GM23248 (cell line): ENCODE measurements around the gene GINS2. TPM values are rescaled to one million over a fixed set of nuclear protein-coding genes. Genes with fewer than 3 reads are reported as not detected.

ENCODE experiments used
- DNase-seq: peaks from one replicate; pipeline ENCODE4 v3.0.0-alpha.2; 2015
- H2AFZ ChIP-seq: fragments of 200-600 bp; sonication (generic); 2 replicates; pipeline ENCODE4 v1.6.1; 2016; ENCODE audit warnings: antibody characterized with exemption
- H3F3A ChIP-seq: fragments of 200-600 bp; sonication (generic); 2 replicates; pipeline ENCODE4 v1.6.1; 2016; ENCODE audit warnings: mild to moderate bottlenecking, antibody characterized with exemption, mixed run types; ENCODE audit not compliant: insufficient read depth
- H3K27ac ChIP-seq: fragments of 200-600 bp; sonication (generic); 2 replicates; pipeline ENCODE4 v1.5.1; 2016; ENCODE audit warnings: mild to moderate bottlenecking
- H3K27me3 ChIP-seq: fragments of 200-600 bp; sonication (generic); replicated peaks from 2 replicates; pipeline ENCODE4 v1.6.1; 2016; ENCODE audit warnings: mild to moderate bottlenecking; ENCODE audit not compliant: insufficient read depth
- H3K36me3 ChIP-seq: fragments of 200-600 bp; sonication (generic); 2 replicates; pipeline ENCODE4 v1.6.1; 2016; ENCODE audit warnings: low read depth, mild to moderate bottlenecking
- H3K4me1 ChIP-seq: fragments of 200-600 bp; sonication (generic); 2 replicates; pipeline ENCODE4 v1.6.1; 2016; ENCODE audit warnings: mild to moderate bottlenecking; ENCODE audit not compliant: insufficient read depth
- H3K4me2 ChIP-seq: fragments of 200-600 bp; sonication (generic); one replicate; pipeline ENCODE4 v1.6.1; 2016; ENCODE audit warnings: mild to moderate bottlenecking; ENCODE audit not compliant: unreplicated experiment
- H3K4me3 ChIP-seq: fragments of 200-600 bp; sonication (generic); 2 replicates; pipeline ENCODE4 v1.5.1; 2016; ENCODE audit warnings: mild to moderate bottlenecking
- H3K79me2 ChIP-seq: fragments of 200-600 bp; sonication (generic); 2 replicates; pipeline ENCODE4 v1.6.1; 2016; ENCODE audit warnings: mild to moderate bottlenecking; ENCODE audit not compliant: insufficient read depth
- H3K9ac ChIP-seq: fragments of 200-600 bp; sonication (generic); 2 replicates; pipeline ENCODE4 v1.6.1; 2016; ENCODE audit warnings: mild to moderate bottlenecking
- H3K9me2 ChIP-seq: fragments of 200-600 bp; sonication (generic); 2 replicates; pipeline ENCODE4 v1.6.1; 2016; ENCODE audit warnings: mixed run types, mild to moderate bottlenecking, moderate library complexity; ENCODE audit not compliant: insufficient read depth
- H3K9me3 ChIP-seq: fragments of 200-600 bp; sonication (generic); one replicate; pipeline ENCODE4 v1.6.1; 2017; ENCODE audit warnings: low read depth
- H4K20me1 ChIP-seq: fragments of 200-600 bp; sonication (generic); 2 replicates; pipeline ENCODE4 v1.6.0; 2016; ENCODE audit not compliant: insufficient read depth
- EZH2 ChIP-seq: fragments of 200-600 bp; sonication (generic); IDR thresholded peaks from 2 replicates; pipeline ENCODE4 v1.6.1; 2018; ENCODE audit warnings: antibody characterized with exemption, mild to moderate bottlenecking; ENCODE audit not compliant: insufficient read depth, poor library complexity, severe bottlenecking
- EZH2phosphoT487 ChIP-seq: fragments of 200-600 bp; sonication (generic); IDR thresholded peaks from 2 replicates; pipeline ENCODE4 v1.6.1; 2018; ENCODE audit warnings: antibody characterized with exemption, moderate library complexity, mild to moderate bottlenecking, low read depth; ENCODE audit not compliant: insufficient read depth
- whole genome bisulfite sequencing, 2 experiments: methylation state at CpG; one replicate each; pipeline ENCODE4 v1.1.6; 2015 to 2017; ENCODE audit warnings: low lambda C conversion rate in 2 of 2, low coverage in 1 of 2; ENCODE audit errors: missing lambda C conversion rate in 2 of 2; 5-methylcytosine and 5-hydroxymethylcytosine counted together
- in situ Hi-C: fragments of 300-500 bp; cut with MboI; formaldehyde crosslinking; loops from 2 replicates; pipeline ENCODE4 v1.15.0; 2020
- polyA plus RNA-seq: library from polyadenylated mRNA; unstranded; fragments of >200 nt; fragmentation: Nextera tagmentation; extraction: Ambion mirVana; gene quantifications from 2 replicates; pipeline ENCODE4 v1.2.1, GENCODE V29; 2016
- total RNA-seq: library from RNA; depleted of rRNA; stranded (reverse); fragments of >200 nt; shearing (Covaris generic); gene quantifications from 2 replicates; pipeline ENCODE4 v1.2.3, GENCODE V29; 2014

The GINS2 gene
- total and polyA plus RNA-seq, 2 experiments from 2014 or later, result 8.9 to 9.9 TPM

- in situ Hi-C loops, result no loop called here
- peaks cover 60% of the 10 kb centered on the region for H3K36me3 ChIP-seq
- H3K9ac ChIP-seq, result no peak overlapping the region
- H3K9me3 ChIP-seq, result no peaks in the 10 kb centered on the region
- DNase-seq, result no peak
- H3F3A ChIP-seq, result peaks cover 24% of the 10 kb centered on the region
- no peaks in the 10 kb centered on the region for H3K4me1 ChIP-seq
- H3K79me2 ChIP-seq, result 0 out of 2 replicates have a peak, but pooled peaks cover 4% of the 10 kb centered on the region
- 92 to 96% methylated on average over 10 of the region's 10 CpGs for WGBS, 2 experiments
- no peak overlapping the region for H2AFZ ChIP-seq
- no peaks in the 10 kb centered on the region for H3K9me2 ChIP-seq
- H3K4me3 ChIP-seq, result no peak overlapping the region
- TF ChIP-seq EZH2 (no peak), EZH2phosphoT487 (no peak)
- H3K4me2 ChIP-seq, result no peak overlapping the region
- H3K27ac ChIP-seq, result no peak overlapping the region
- H3K27me3 ChIP-seq, result no peaks in the 10 kb centered on the region
- H4K20me1 ChIP-seq, result no peaks in the 10 kb centered on the region
These were observed 19.9 kb downstream of the GINS2 start for GRCh38 chr16:85668676-85669424.

- Histone ChIP-seq H3K27ac (no peak overlapping the region), H3K4me1 (no peaks in the 10 kb centered on the region), H3K36me3 (peaks cover 52% of the 10 kb centered on the region), H3K27me3 (no peaks in the 10 kb centered on the region), H3K79me2 (0 out of 2 replicates have a peak, but pooled peaks cover 4% of the 10 kb centered on the region), H4K20me1 (no peaks in the 10 kb centered on the region), H2AFZ (no peak overlapping the region), H3K9me2 (no peaks in the 10 kb centered on the region), H3K9ac (no peak overlapping the region), H3K4me3 (no peak overlapping the region), H3K4me2 (no peak overlapping the region), H3F3A (peaks cover 17% of the 10 kb centered on the region), H3K9me3 (no peaks in the 10 kb centered on the region)
- TF ChIP-seq EZH2phosphoT487 (no peak), EZH2 (no peak)
- in situ Hi-C loops, result no loop called here
- DNase-seq, result no peak
- 90 to 91% methylated on average over 16 of the region's 16 CpGs for WGBS, 2 experiments
These were observed 20.8 kb downstream of the GINS2 start for GRCh38 chr16:85667841-85668413.

GRCh38 chr16:85667261-85667660 lies 21.5 kb downstream of the GINS2 start:
- TF ChIP-seq EZH2 (no peak), EZH2phosphoT487 (no peak)
- H3K9me3 ChIP-seq, result no peaks in the 10 kb centered on the region
- no peak overlapping the region for H3K9ac ChIP-seq
- no peaks in the 10 kb centered on the region for H4K20me1 ChIP-seq
- H3K27ac ChIP-seq, result no peak overlapping the region
- 0 out of 2 replicates have a peak, but pooled peaks cover 4% of the 10 kb centered on the region for H3K79me2 ChIP-seq
- H3F3A ChIP-seq, result peaks cover 13% of the 10 kb centered on the region
- no peak overlapping the region for H3K4me2 ChIP-seq
- in situ Hi-C loops, result no loop called here
- H3K36me3 ChIP-seq, result peaks cover 46% of the 10 kb centered on the region
- H3K9me2 ChIP-seq, result no peaks in the 10 kb centered on the region
- no peak overlapping the region for H2AFZ ChIP-seq
- no peaks in the 10 kb centered on the region for H3K27me3 ChIP-seq
- no peak for DNase-seq
- H3K4me1 ChIP-seq, result no peaks in the 10 kb centered on the region
- 94 to 96% methylated on average over 9 of the region's 9 CpGs for WGBS, 2 experiments
- H3K4me3 ChIP-seq, result no peak overlapping the region

GRCh38 chr16:85665929-85666328 lies 22.8 kb downstream of the GINS2 start:
- Histone ChIP-seq H2AFZ (no peak overlapping the region), H3K9me2 (no peaks in the 10 kb centered on the region), H3K27me3 (no peaks in the 10 kb centered on the region), H3K9me3 (no peaks in the 10 kb centered on the region), H3K4me1 (no peaks in the 10 kb centered on the region), H3K4me3 (no peak overlapping the region), H3K4me2 (no peak overlapping the region), H4K20me1 (no peaks in the 10 kb centered on the region), H3K79me2 (0 out of 2 replicates have a peak, but pooled peaks cover 4% of the 10 kb centered on the region), H3K27ac (no peak overlapping the region), H3F3A (peaks cover 13% of the 10 kb centered on the region), H3K36me3 (peaks cover 36% of the 10 kb centered on the region), H3K9ac (no peak overlapping the region)
- no peak for DNase-seq
- TF ChIP-seq EZH2 (no peak), EZH2phosphoT487 (no peak)
- in situ Hi-C loops, result no loop called here
- WGBS, 2 experiments, result 90% methylated on average over 13 of the region's 13 CpGs
